Measurements from ENCODE around the gene KCNJ10.

- TF ChIP-seq, protein P1, sequence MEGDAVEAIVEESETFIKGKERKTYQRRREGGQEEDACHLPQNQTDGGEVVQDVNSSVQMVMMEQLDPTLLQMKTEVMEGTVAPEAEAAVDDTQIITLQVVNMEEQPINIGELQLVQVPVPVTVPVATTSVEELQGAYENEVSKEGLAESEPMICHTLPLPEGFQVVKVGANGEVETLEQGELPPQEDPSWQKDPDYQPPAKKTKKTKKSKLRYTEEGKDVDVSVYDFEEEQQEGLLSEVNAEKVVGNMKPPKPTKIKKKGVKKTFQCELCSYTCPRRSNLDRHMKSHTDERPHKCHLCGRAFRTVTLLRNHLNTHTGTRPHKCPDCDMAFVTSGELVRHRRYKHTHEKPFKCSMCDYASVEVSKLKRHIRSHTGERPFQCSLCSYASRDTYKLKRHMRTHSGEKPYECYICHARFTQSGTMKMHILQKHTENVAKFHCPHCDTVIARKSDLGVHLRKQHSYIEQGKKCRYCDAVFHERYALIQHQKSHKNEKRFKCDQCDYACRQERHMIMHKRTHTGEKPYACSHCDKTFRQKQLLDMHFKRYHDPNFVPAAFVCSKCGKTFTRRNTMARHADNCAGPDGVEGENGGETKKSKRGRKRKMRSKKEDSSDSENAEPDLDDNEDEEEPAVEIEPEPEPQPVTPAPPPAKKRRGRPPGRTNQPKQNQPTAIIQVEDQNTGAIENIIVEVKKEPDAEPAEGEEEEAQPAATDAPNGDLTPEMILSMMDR (conservative IDR thresholded peaks at IDR 0.05; ENCODE audit: low read length), result peak; percentile 98
- no peak for TF ChIP-seq EZH2phosphoT487 (IDR thresholded peaks at IDR 0.05; ENCODE audit: borderline replicate concordance, low read depth, low read length)
Observed at GRCh38 chr1:160007577-160008200, 62.3 kb downstream of the KCNJ10 start.
